ENCODE data around the gene SMR3A.

GRCh38 chr4:70336043-70336442 is 24.5 kb upstream of the SMR3A start:
- no peak for TF ChIP-seq POLR2A (IDR thresholded peaks at IDR 0.05)
- TF ChIP-seq CTCF (IDR thresholded peaks at IDR 0.05) = no peak
